Gastroesophageal sphincter (tissue), 4 donors: ENCODE data around the gene RAB8A. TPM values are rescaled to one million over a fixed set of nuclear protein-coding genes. Genes with fewer than 3 reads are reported as not detected.

ENCODE experiments used
- ATAC-seq: fragments of 150-250 bp; one replicate; pipeline ENCODE4 v1.9.1; 2016; ENCODE audit warnings: mild to moderate bottlenecking, moderate library complexity
- H3K27ac ChIP-seq, 4 donors: fragments of 200-600 bp; sonication (generic) in 3 of 4; 1 replicate in 3 of 4; 2 replicates in 1 of 4; pipeline ENCODE4 v1.5.1; 2016 to 2019
- H3K27me3 ChIP-seq: fragments of 200-600 bp; sonication (generic); one replicate; pipeline ENCODE4 v1.5.1; 2019
- H3K36me3 ChIP-seq, 2 donors: fragments of 200-600 bp; sonication (generic); one replicate each; pipeline ENCODE4 v1.5.1; 2019; ENCODE audit warnings: control low read depth in 1 of 2
- H3K4me1 ChIP-seq, 3 donors: fragments of 200-600 bp; sonication (generic); 1 replicate in 2 of 3; 2 replicates in 1 of 3; pipeline ENCODE4 v1.5.1; 2016 to 2019; ENCODE audit warnings: control low read depth in 2 of 3
- H3K4me3 ChIP-seq, 2 donors: fragments of 200-600 bp; sonication (generic); one replicate each; pipeline ENCODE4 v1.5.1; 2019; ENCODE audit warnings: mild to moderate bottlenecking in 1 of 2, moderate library complexity in 1 of 2
- H3K9me3 ChIP-seq, 3 donors: fragments of 200-600 bp; sonication (generic); one replicate each; pipeline ENCODE4 v1.5.1; 2017 to 2019; ENCODE audit warnings: control low read depth in 2 of 3
- CTCF ChIP-seq, 4 experiments: fragments of 200-600 bp in 2 of 4; fragments of 450-650 bp in 2 of 4; sonication (generic) in 1 of 4; IDR thresholded peaks; one replicate each; pipeline ENCODE4 v1.5.1; 2017 to 2019; ENCODE audit warnings: antibody characterized with exemption in 4 of 4, mild to moderate bottlenecking in 2 of 4, moderate library complexity in 2 of 4
- EP300 ChIP-seq: sonication (generic); formaldehyde crosslinking; IDR thresholded peaks from one replicate; pipeline ENCODE4 v1.6.1; 2017; ENCODE audit warnings: antibody characterized with exemption, mild to moderate bottlenecking
- POLR2A ChIP-seq, 2 donors: fragments of 450-650 bp; IDR thresholded peaks; one replicate each; pipeline ENCODE4 v1.6.1; 2017; ENCODE audit warnings: antibody characterized with exemption in 2 of 2, mild to moderate bottlenecking in 2 of 2, moderate library complexity in 1 of 2
- POLR2AphosphoS5 ChIP-seq: sonication (generic); formaldehyde crosslinking; IDR thresholded peaks from one replicate; pipeline ENCODE4 v1.6.1; 2017; ENCODE audit warnings: antibody characterized with exemption
- WGBS, 2 donors: methylation state at CpG; one replicate each; pipeline ENCODE4 v1.1.5; 2018; ENCODE audit warnings: low coverage in 1 of 2; 5-methylcytosine and 5-hydroxymethylcytosine counted together
- total RNA-seq, 4 donors: library from RNA; depleted of rRNA; stranded (reverse); fragments of >200 nt; gene quantifications; one replicate each; pipeline ENCODE4 v1.1.0, GENCODE V29; 2016

RAB8A gene
- total RNA-seq, 4 donors from 2014 or later = 32.4 to 52.5 (median 44.9) TPM

- H3K4me3 ChIP-seq = no peak overlapping the region
- TF ChIP-seq EP300 (no peak), POLR2A (IDR thresholded peaks at IDR 0.05) (no peak), CTCF (IDR thresholded peaks at IDR 0.05) (no peak), POLR2AphosphoS5 (no peak)
- H3K4me1 ChIP-seq = no peaks in the 10 kb centered on the region
- no peak overlapping the region for H3K27ac ChIP-seq
- WGBS, 2 donors = 83 to 85% methylated on average over 6 to 7 of the region's 9 CpGs
- no peaks in the 10 kb centered on the region for H3K36me3 ChIP-seq
- H3K9me3 ChIP-seq = no peaks in the 10 kb centered on the region
- ATAC-seq = no peak
- peaks cover 11% of the 10 kb centered on the region for H3K27me3 ChIP-seq
Measured at GRCh38 chr19:16142032-16142580, 30.4 kb downstream of the RAB8A start.

GRCh38 chr19:16143399-16144215 lies 31.9 kb downstream of the RAB8A start, which contains the start of gene HSH2D:
TSS of gene HSH2D (plus strand) at chr19:16143685. CDS start at chr19:16148751, 5,066 bp downstream.
- TF ChIP-seq EP300 (no peak), POLR2A (IDR thresholded peaks at IDR 0.05) (no peak), CTCF (IDR thresholded peaks at IDR 0.05) (no peak)
- H3K9me3 ChIP-seq = no peaks in the 10 kb centered on the region
- ATAC-seq = no peak
- H3K36me3 ChIP-seq = no peaks in the 10 kb centered on the region
- WGBS, 2 donors = 42 to 73% methylated on average over 3 to 5 of the region's 13 CpGs
- no peak within 1 kb of the TSS for H3K27ac ChIP-seq
- H3K27me3 ChIP-seq = peaks cover 11% of the 10 kb centered on the region
- H3K4me1 ChIP-seq = no peaks in the 10 kb centered on the region
- H3K4me3 ChIP-seq = no peak within 1 kb of the TSS

- Histone ChIP-seq H3K9me3 (no peaks in the 10 kb centered on the region), H3K27me3 (peaks cover 11% of the 10 kb centered on the region), H3K27ac (no peak overlapping the region), H3K36me3 (no peaks in the 10 kb centered on the region), H3K4me1 (no peaks in the 10 kb centered on the region), H3K4me3 (no peak overlapping the region)
- no peak for ATAC-seq
- no peak for TF ChIP-seq EP300
- TF ChIP-seq POLR2A (IDR thresholded peaks at IDR 0.05) = no peak
- TF ChIP-seq CTCF (IDR thresholded peaks at IDR 0.05) = no peak
- no peak for TF ChIP-seq POLR2AphosphoS5
- 60% methylated on average over 1 of the region's 1 CpG; no CpG with 5 or more reads in 1 of the 2 donors for WGBS, 2 donors
Measured at GRCh38 chr19:16144216-16144581, 32.5 kb downstream of the RAB8A start.

- WGBS, 2 donors = 64 to 73% methylated on average over 2 to 5 of the region's 5 CpGs
Measured at GRCh38 chr19:16146112-16146511, 34.4 kb downstream of the RAB8A start.

More at GRCh38 chr19:16146112-16146511, 34.4 kb downstream of the RAB8A start:
- ATAC-seq = no peak
- Histone ChIP-seq H3K27ac (no peak overlapping the region), H3K9me3 (no peaks in the 10 kb centered on the region), H3K4me3 (no peak overlapping the region), H3K36me3 (no peaks in the 10 kb centered on the region), H3K4me1 (no peaks in the 10 kb centered on the region), H3K27me3 (peaks cover 11% of the 10 kb centered on the region)
- TF ChIP-seq POLR2A (IDR thresholded peaks at IDR 0.05) = no peak
- no peak for TF ChIP-seq POLR2AphosphoS5
- TF ChIP-seq CTCF (IDR thresholded peaks at IDR 0.05) = no peak
- no peak for TF ChIP-seq EP300
